ENCODE measurements around the gene HEPH. TPM values are rescaled to one million over a fixed set of nuclear protein-coding genes. Genes with fewer than 3 reads are reported as not detected.

HEPH gene
- total and polyA plus RNA-seq, 2 of the 8 experiments (the other 6 are each of a cell fraction or from before 2014, with no cell fraction given) = 20.2 to 41.4 TPM

DNA sequence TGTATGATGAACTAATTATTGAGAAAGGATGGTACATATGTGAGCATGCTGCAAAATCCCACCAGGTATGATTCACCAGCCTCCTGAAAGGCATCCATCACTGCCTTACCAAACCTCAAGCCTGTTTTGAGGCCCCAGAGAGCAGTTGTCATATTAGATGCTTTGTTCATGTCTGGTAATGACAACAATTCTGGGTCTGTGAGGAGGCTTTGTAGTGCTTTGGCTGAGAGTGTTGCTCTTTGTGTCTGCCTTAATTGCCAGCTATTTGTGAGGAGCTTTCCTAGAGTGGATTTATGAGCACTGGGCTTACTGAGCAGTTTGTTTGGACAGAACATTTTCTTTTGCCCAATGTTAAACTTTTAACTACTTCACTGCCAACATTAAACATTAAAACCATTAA lies 69.2 kb downstream of the HEPH start:
- no peaks in the 10 kb centered on the region for H3K36me3 ChIP-seq (ENCODE audit: control insufficient read depth in 2 of 4, insufficient read depth in 4 of 4, low read length in 3 of 4)
- no peak overlapping the region for H3K4me2 ChIP-seq (ENCODE audit: insufficient read depth in 1 of 2, low read depth in 2 of 2, low read length in 2 of 2)
- H4K20me1 ChIP-seq (replicated peaks in 1 of 2; ENCODE audit: control insufficient read depth in 1 of 2, insufficient read depth in 2 of 2, low read length in 2 of 2) = no peaks in the 10 kb centered on the region
- H2AFZ ChIP-seq (ENCODE audit: low read length) = no peak overlapping the region
- no peak for FAIRE-seq
- H2AK5ac ChIP-seq (ENCODE audit: low read depth, low read length) = no peak overlapping the region
- H3K79me1 ChIP-seq (ENCODE audit: low read depth, low read length) = no peaks in the 10 kb centered on the region
- H2BK12ac ChIP-seq (ENCODE audit: low read depth, low read length) = no peak overlapping the region
- no peak overlapping the region for H4K5ac ChIP-seq (ENCODE audit: insufficient read length, low read depth, low read length)
- H2BK15ac ChIP-seq (ENCODE audit: low read length) = no peak overlapping the region
- no peak overlapping the region for H3K56ac ChIP-seq (replicated peaks; ENCODE audit: insufficient read length, low read depth, low read length)
- H2BK20ac ChIP-seq (ENCODE audit: low read length) = no peak overlapping the region
- H3K27ac ChIP-seq (ENCODE audit: low read depth, low read length) = no peak overlapping the region
- DNase-seq (ENCODE audit: low read depth in 1 of 2, low spot score in 2 of 2) = no peak
- H3K23me2 ChIP-seq (ENCODE audit: low read depth, low read length) = no peaks in the 10 kb centered on the region
- no peak overlapping the region for H3K4ac ChIP-seq (replicated peaks; ENCODE audit: insufficient read length, low read depth, low read length)
- H3K27me3 ChIP-seq (replicated peaks in 1 of 4; ENCODE audit: control insufficient read depth in 3 of 4, extremely low read depth in 1 of 4, insufficient read depth in 3 of 4, low read length in 3 of 4) = no peaks in the 10 kb centered on the region
- no peaks in the 10 kb centered on the region for H3K9me3 ChIP-seq (ENCODE audit: insufficient read depth in 2 of 2, low read depth in 1 of 2, low read length in 1 of 2)
- no peak overlapping the region for H4K8ac ChIP-seq (ENCODE audit: extremely low read depth, insufficient read depth, low read length)
- H2BK120ac ChIP-seq (replicated peaks; ENCODE audit: low read depth, low read length) = no peak overlapping the region
- H3K79me2 ChIP-seq (ENCODE audit: control insufficient read depth in 1 of 2, insufficient read depth in 2 of 2, low read length in 2 of 2) = no peaks in the 10 kb centered on the region
- H3K18ac ChIP-seq (ENCODE audit: extremely low read depth, low read length) = no peak overlapping the region
- H3K4me3 ChIP-seq (ENCODE audit: extremely low read depth in 1 of 4, insufficient read depth in 2 of 4, low read depth in 3 of 4, low read length in 4 of 4) = no peak overlapping the region
- H4K91ac ChIP-seq (replicated peaks; ENCODE audit: insufficient read length, low read length) = no peak overlapping the region
- no peaks in the 10 kb centered on the region for H3K4me1 ChIP-seq (replicated peaks in 1 of 4; ENCODE audit: control insufficient read depth in 3 of 4, insufficient read depth in 4 of 4, low read length in 3 of 4)
- TF ChIP-seq, protein P1, sequence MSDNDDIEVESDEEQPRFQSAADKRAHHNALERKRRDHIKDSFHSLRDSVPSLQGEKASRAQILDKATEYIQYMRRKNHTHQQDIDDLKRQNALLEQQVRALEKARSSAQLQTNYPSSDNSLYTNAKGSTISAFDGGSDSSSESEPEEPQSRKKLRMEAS (IDR thresholded peaks at IDR 0.05) = no peak
- TF ChIP-seq MAFK (IDR thresholded peaks at IDR 0.05; ENCODE audit: low read depth, low read length) (no peak), RFX5 (IDR thresholded peaks at IDR 0.05; ENCODE audit: borderline replicate concordance, low read depth, low read length) (no peak), POU5F1 (IDR thresholded peaks at IDR 0.05; ENCODE audit: low read depth, low read length) (no peak)
- H3K14ac ChIP-seq (ENCODE audit: insufficient read length) = no peak overlapping the region
- no peak overlapping the region for H3K23ac ChIP-seq (ENCODE audit: insufficient read length)
- H3K9ac ChIP-seq (replicated peaks in 1 of 4; ENCODE audit: extremely low read depth in 1 of 4, low read depth in 3 of 4, low read length in 3 of 4) = no peak overlapping the region
- no peak overlapping the region for H2BK5ac ChIP-seq (ENCODE audit: low read depth, low read length)
- ChIA-PET CTCF (ENCODE audit: partially characterized antibody) (no interaction called here), POLR2A (ENCODE audit: partially characterized antibody) (no interaction called here)
